Astrocyte of the cerebellum (primary cell): Measurements from ENCODE around the gene P2RX1.
"Not testable (repeated sequence)": the region's sequence is repeated elsewhere in the genome, so short reads cannot be mapped to it uniquely, and the experiment has no call there.

ENCODE experiments used
- DNase-seq: peaks from one replicate; pipeline ENCODE4 v3.0.0-alpha.2; 2011; ENCODE audit warnings: low read depth
- H3K4me3 ChIP-seq: 2 replicates; pipeline ENCODE4 v1.5.1; 2011; ENCODE audit warnings: mild to moderate bottlenecking, low read depth, low read length, moderate library complexity
- in situ Hi-C: cut with HindIII; loops from 2 replicates; pipeline ENCODE4 v1.10.0; 2017; ENCODE audit warnings: low sequenced_read_pairs
- TF ChIP-seq, protein P1 (sequence below): IDR thresholded peaks from 2 replicates; pipeline ENCODE4 v1.5.1; 2012; ENCODE audit warnings: low read length, low read depth, moderate library complexity, mild to moderate bottlenecking; ENCODE audit errors: missing control alignments

The P2RX1 gene

DNA sequence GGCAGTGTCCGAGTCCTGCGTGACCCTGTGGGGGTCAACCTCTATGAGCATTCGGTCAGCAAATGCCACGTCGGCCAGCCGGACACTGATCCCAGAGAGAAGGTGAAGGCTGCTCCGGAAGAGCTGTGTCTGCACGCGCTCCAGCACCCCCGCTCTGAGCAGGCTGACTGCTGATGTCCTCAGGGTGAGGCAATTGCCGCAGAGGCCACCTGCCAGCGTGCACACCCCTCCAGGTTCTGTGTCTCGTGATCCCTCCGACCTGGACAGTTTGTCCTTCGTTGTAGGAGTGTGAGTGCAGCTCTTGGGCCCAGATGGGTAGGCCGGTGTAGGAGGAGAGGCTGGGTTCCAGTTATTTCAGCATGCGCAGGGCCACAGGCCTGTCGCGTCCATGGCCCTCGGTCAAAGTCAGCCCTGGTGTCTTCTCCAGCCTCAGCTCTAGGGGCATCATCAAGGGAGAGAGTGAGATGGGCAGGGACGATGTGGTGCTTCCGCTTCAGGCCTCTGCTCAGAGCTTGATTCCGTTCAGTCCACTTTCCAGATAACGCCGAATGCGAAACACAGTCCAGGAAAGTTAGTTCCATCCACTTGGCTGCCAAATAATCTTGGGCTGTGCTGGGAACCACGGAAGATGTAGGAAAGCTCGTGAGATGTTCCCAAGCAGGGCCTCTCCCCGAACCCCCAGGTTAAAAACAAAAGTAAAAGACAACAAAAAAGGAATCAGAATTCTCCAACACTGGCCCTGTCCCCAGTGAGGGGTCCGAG, 55.1 kb downstream of the P2RX1 start:
- TF ChIP-seq, protein P1, sequence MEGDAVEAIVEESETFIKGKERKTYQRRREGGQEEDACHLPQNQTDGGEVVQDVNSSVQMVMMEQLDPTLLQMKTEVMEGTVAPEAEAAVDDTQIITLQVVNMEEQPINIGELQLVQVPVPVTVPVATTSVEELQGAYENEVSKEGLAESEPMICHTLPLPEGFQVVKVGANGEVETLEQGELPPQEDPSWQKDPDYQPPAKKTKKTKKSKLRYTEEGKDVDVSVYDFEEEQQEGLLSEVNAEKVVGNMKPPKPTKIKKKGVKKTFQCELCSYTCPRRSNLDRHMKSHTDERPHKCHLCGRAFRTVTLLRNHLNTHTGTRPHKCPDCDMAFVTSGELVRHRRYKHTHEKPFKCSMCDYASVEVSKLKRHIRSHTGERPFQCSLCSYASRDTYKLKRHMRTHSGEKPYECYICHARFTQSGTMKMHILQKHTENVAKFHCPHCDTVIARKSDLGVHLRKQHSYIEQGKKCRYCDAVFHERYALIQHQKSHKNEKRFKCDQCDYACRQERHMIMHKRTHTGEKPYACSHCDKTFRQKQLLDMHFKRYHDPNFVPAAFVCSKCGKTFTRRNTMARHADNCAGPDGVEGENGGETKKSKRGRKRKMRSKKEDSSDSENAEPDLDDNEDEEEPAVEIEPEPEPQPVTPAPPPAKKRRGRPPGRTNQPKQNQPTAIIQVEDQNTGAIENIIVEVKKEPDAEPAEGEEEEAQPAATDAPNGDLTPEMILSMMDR: no peak
- H3K4me3 ChIP-seq: no peak overlapping the region
- DNase-seq: no peak
- in situ Hi-C loops: no loop called here

GRCh38 chr17:3859940-3860339, 56.3 kb downstream of the P2RX1 start:
- TF ChIP-seq, protein P1: no peak
- DNase-seq: no peak
- no peak overlapping the region for H3K4me3 ChIP-seq
- in situ Hi-C loops: no loop called here

DNA sequence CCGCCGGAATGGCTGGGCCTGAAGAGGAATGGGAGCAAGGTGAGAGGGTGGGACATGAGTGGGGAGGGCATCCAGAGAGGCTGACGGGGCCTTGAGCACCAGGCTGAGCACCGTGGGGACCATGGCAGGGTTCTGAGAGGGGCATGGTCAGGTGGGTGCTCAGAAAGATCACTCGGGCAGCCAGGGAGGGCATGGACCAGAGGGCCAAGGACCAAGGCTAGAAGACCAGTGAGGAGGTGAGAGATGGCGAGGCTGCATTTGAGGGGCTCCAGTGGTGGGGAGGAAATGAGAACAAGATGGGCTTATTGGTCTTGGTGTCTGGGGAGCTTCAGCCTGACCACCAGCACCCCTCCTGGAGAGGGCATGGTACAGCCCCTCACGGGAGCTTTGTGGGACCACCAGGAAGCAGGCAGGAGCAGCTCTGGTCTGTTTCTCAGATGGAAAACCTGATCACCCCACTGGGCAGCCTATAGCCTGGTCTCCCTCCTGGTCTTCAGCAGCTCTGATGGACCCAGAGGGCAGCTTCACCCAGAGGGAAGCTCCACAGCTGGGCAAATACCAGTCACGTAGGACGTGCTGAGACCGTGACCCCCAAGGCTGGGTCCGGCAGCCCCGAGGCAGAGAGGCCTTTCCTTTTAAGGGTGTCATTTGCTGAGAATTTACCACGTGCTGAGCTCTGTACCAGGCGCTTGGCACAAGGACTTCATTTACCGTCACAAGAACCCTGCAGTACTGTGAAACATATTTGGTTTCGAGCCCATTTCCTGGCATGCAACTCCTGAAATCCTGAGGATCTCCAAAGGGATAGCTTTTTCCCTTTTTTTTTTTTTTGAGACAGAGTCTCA, 58.8 kb downstream of the P2RX1 start:
- in situ Hi-C loops: no loop called here
- TF ChIP-seq, protein P1: no peak

DNA sequence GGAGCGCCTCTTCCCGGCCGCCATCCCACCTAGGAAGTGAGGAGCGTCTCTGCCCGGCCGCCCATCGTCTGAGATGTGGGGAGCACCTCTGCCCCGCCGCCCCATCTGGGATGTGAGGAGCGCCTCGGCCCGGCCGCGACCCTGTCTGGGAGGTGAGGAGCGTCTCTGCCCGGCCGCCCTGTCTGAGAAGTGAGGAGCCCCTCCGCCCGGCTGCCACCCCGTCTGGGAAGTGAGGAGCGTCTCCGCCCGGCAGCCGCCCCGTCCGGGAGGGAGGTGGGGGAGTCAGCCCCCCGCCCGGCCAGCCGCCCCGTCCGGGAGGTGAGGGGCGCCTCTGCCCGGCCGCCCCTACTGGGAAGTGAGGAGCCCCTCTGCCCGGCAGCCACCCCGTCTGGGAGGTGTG, 62.1 kb downstream of the P2RX1 start:
- H3K4me3 ChIP-seq, DNase-seq, in situ Hi-C loops: not testable (repeated sequence)

More for the DNA sequence above, 58.8 kb downstream of the P2RX1 start:
- DNase-seq: no peak
- H3K4me3 ChIP-seq: no peak overlapping the region

GRCh38 chr17:3852561-3852960, 63.7 kb downstream of the P2RX1 start:
- TF ChIP-seq, protein P1: no peak
- no peak overlapping the region for H3K4me3 ChIP-seq
- no peak for DNase-seq
- in situ Hi-C loops: no loop called here

DNA sequence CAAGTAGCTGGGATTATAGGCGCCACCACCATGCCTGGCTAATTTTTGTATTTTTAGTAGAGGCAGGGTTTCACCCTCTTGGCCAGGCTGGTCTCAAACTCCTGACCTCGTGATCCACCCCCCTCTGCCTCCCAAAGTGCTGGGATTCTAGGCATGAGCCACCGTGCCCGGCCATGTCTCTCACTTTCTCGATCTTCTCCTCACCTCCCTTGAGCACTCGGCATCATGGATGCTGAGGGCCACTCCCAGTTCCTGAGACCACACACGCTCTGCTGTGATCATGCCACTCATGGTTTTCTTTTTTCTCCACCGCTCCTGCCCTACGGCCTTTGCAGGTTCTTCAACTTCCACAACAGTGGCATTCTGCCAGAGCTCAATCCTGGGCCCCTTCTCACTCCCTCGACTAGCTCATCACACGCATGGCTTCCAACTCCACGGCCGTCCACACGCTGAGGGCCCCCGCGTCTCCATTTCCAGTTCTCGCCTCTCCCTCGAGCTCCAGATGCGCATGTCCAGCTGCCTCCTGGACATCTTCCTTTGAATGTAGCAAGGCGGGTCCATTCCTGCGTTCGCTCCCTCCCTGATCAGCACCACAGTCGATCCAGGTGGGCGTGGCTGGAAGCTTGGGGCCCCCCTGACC, 64.7 kb downstream of the P2RX1 start:
- in situ Hi-C loops: no loop called here
- TF ChIP-seq, protein P1: no peak
- no peak for DNase-seq
- no peak overlapping the region for H3K4me3 ChIP-seq
